HG02973 (cell line): ENCODE measurements around the gene CFAP61.

Experiments used
- ATAC-seq: cut with Tn5 transposase; IDR thresholded peaks from one replicate; pipeline ENCODE4 v1.9.1; 2021; ENCODE audit warnings: moderate library complexity; ENCODE audit not compliant: unreplicated experiment

The CFAP61 gene

DNA sequence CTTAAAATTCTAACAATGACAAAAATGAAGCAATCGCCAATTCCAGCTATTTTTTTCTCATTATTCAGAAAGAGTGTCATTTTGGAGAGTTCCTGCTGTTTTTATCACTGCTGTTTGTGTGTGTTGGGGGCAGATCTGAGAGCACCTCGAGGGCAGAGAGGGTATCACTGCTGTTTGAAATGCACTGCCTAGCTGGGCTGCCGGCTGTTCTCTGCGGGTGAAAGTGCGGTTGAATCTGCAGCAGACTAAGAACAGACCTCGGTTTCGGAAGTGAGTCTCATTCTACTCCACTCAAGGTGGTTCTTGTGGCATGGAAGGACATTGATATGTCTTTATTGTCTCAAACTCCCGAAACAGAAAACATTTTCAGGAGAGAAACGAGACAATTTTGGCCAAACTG is 333.9 kb downstream of the CFAP61 start:
- no peak for ATAC-seq

DNA sequence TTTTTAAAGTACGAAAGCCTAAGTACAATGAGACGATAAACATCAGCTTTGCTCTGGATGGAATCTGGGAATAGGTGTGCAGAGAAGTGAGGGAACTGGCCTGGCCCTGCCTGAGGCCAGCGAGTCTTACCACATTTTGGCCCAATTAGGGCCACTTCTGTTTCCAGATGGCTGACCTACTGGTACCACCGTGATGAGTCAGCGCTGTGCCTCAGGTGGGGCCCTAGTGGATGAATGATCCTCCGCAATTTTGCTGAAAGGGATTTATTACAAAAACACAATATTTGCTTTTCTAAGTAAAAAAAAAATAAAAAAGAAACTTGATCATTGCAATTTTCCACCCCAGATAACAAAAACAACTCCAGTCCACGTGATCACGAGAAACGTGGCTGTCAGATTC is 338.1 kb downstream of the CFAP61 start:
- no peak for ATAC-seq

DNA sequence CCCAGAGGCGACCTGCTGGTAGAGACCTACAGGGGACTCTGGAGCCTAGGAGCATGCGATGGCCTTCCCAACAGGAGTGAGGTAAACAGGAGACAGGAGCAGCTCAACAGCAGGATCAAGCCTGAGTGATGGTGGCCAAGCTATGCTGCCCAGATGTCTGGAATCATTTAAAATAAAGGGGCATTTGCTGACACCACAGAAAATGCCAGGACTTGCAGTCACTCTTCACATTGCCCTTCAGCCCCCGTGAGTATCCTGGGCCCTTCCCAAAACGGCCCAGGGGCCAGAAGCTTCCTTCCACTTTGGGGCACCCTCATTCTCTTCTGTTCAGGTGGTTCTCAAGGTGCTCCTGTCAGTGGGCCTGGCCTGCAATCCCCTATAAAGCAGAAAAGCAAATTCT is 338.8 kb downstream of the CFAP61 start:
- no peak for ATAC-seq

DNA sequence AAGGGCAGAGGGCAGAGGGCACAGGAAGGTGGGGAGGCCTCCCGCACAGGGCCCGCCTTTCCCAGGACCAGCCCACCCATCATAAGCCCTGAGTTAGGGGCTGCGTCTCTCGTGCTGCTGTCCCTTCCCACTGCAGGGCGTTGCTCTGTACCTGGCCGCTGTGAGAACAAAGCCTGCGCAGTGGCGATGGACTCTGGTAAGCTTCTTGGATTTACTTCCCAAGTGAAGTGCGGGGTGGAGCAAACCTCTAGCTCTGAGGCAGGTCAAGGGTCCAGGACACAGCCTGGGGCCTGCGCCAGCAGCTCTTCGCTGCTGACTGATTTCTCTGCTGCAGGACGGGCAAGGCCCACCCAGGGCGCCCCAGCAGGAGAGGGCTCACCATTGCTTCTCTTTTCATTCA is 339.4 kb downstream of the CFAP61 start:
- no peak for ATAC-seq

DNA sequence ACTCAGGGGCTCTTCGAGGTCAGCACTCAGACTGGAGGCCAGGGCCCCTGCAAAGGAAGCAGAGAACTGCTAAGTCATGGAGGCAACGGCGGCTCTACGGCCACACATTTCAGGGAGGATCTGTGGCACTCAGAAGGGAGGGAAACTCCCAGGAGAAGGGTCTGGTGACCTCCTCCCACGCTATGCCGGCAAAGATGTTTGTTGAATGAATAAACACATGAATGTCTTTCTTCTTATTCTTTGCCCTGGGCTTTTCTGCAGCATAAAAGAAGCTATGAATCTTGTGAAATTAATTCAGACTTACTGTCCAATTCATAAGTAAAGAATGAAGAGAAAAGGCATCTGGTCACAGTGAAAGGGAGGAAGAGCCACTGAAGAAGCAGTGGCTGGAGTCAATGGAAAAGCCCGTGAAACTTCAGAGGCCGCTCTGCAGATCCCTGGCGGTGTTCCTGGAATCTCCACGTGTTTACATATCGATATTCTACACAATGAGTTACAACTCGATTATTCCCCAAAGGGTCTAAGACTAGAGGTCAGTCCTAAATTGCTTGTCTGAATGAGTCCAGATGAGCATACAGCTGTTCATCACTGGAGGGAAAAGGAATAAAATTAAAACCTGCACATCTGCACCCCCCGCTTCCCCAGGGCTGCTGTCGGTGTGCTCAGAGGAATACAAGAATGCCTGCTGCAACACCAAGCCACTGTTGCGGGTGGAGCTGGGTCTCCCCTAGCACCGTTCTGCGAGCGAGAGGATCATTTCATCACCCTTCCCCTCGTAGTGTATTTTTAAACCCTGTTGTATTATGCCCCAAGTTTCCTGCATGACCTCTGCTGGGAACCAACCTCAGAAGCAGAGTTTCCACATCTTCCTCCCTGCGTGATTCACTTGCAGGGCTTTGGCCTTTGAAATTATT is 341.1 kb downstream of the CFAP61 start:
- ATAC-seq: no peak

DNA sequence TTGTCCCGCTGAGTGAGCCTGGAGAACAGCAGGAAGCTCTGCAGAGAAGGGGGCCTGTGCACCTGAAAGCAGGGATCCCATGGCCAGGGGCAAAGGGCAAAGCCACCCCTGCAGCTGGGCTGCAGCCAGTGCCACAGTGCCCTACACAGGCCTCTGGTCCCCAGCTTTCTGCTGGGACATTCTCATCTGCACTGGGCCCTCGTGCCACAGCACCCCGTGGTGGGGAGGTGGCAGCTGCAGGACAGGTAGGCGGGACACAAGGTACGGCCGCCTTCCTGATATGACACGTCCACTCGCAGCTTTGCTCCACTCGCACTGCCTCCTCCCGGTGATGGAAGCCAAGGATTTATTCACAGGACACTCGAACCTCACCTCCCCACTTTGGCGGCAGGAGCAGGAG is 342.8 kb downstream of the CFAP61 start:
- ATAC-seq: no peak

DNA sequence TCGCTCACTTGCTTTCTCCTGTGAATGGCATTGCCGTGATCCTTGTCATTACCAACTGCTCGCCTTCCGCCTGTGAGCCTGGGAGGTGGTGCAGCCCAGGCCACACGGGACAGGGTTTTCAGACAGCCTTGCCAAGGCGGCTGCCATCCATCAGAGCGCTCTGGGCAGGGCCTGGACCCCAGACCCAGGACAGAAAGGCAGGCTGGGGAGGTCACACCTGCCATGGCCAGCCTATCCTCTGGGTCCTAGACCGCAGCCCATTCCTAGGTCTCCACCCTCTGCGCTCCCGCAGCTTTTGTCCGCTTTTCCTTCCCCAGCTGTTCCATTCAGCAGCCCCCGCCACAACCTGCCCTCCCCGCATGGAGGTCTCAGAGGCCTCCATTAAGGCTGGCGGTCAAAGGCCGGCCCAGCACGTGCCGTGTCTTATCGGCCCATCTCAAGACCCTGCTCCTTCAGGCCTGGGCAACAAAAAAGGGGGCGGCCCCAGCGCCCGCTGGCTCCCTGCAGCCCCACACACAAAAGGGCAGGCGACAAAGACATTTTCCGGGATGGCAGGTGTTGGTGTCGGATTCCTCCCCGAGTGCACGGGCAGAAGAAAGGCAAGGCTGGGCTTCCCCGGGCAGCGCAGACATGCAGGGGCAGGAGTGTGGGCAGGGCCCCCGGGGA is 343.7 kb downstream of the CFAP61 start:
- no peak for ATAC-seq

DNA sequence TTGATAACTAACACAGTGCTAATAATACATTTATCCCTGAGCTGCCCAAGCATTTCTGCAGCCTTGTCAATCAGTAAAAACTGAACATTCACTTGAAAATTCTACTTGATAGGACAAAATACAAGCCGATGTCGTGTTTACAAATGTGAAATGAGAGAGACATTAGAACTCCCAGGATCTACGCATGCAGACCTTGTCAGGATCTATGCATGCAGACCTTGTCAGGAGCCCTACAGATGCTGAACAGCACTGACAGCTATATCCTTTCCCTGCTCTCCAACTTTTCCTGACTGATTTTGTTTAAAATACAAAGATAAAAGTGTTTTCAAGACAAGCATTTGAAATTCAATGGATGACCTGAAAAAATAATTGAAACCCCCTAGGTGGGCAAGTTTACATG is 344.5 kb downstream of the CFAP61 start:
- ATAC-seq: no peak

DNA sequence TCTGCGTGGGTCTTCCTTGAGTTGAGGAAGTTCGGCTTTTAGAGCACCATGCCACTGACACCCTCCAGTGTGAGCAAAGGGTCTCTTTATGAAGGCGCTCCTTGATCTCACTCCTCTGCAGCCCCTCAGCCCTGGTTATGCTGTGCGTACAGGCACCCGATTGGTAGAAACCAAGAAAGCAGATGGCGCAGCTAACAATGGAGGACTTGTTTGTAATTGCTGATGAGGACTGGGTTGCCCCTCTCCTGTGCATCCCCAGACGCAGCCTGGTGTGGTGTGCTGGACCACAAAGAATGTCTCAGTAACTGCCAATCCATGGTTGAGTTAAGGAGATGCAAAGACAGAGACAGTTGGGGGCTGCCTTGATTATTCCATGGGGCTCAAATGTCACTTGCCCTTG is 345.8 kb downstream of the CFAP61 start:
- ATAC-seq: no peak

DNA sequence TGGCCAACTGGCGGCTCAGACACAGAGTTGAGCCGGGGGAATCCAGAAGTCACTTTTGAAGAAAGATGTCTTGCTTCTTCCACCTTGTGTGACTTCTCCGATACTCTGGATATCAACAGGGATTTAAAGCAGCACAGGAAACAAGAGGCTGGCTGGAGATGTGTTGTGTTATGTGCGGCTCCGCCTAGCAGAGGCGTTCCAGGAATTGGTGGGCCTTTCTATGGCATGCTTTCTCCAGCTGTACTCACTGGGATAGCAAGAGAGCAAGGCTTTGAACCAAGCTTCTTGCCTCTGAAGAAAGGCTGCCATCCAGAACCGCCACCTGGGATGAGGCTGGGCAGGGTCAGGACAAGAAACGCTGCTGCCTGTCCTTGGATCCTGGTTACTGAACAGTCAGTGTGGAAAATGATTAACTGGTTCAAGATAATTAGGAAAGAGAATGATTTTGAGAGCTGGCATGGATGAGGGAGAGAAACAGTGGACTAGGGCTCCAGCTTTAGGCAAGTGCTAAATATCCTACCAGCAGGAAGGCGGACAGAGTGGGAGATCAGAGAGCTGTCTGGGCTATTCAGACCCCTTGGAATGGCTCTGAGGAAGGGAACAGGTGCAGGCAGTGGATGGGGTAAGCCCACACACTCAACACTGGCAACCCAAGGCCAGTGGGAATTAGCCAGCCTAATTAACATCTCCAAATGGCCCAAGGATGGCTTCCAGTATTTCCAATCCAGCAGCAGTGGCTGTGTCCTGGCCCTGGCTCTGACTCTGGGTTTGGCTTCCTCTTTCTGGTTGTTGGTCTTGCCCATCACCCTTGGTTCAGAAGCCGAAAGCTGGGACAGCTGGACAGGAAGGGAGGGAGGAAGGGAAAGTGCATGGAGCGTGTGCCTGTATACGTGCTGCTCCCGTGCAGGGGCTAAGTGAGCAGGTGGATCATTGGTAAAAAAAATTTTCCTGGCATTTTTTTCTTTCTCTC is 347.5 kb downstream of the CFAP61 start:
- no peak for ATAC-seq

DNA sequence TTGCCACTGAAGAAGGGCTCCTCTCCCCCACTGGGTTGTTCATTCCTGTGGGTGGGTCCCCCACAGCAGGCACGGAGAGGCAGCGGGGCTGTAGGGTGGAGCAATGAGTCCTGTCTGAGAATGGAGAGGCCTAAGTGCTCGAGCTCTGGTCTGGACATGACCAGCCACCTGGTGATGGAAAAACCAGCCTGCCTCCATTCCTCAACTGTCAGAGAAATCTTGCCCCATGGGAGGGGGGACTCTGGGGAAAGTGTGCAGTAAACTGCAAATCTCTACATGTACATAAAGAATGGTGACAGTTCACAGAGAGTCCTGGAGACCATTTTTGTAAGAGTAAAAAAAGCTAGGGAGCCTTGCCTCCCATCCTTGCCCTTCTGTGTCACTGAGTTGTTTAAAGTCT is 349.7 kb downstream of the CFAP61 start:
- ATAC-seq: no peak

DNA sequence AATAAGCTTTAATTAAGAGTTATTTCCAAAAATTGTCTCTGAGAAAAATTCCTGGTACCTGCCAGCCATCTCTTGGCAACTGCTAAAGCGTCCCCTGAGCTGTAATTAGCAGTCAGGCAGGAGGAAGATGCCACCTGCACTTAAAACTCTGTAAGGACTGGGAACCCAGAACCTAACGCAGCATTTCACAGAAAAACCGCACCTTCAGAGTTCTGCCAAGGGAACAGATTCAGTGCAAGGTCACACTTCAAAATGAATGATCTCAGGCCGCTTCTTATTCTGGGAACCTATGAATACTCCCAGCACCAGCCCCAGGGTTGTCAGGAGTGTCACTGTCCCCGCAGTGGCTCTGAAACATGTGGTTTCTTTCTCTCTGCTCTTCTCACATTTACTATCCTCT is 352.3 kb downstream of the CFAP61 start:
- ATAC-seq: no peak

DNA sequence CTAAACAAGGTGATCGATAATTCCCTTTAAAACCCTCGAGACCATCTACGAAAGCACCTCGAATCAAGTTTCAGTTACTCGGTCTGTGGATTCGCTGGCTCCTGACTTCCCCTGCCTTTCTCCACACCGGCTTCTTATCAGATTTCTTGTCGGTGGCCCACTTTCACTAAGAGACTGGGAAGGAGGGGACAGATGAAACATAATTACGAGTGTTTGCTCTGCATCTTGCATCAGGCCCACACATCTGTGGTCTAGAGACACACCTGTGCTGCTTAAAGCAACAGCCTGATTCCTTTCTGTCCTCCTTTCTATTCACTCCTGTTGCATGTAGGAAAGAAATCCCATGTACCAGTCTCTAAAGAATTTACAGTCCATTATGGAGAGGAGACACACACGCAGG is 353.3 kb downstream of the CFAP61 start:
- no peak for ATAC-seq

DNA sequence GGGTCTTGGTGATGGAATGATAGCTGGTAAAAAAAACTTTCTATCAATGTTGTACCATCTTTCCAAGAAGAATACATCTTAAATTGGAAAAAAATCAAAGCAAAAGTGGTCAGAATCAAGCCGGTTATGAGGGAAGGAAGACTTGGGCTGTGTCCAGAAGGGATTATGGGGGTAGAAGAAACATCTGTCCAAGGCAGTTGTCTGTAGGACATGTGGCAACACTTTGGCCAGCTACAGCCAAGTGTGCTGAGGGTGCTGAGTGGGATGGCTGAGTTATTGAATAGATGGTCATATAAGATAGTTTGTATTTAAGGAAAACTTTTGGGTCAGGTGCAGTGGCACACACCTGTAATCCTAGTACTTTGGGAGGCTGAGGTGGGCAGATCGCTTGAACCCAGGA is 354.0 kb downstream of the CFAP61 start:
- ATAC-seq: no peak

DNA sequence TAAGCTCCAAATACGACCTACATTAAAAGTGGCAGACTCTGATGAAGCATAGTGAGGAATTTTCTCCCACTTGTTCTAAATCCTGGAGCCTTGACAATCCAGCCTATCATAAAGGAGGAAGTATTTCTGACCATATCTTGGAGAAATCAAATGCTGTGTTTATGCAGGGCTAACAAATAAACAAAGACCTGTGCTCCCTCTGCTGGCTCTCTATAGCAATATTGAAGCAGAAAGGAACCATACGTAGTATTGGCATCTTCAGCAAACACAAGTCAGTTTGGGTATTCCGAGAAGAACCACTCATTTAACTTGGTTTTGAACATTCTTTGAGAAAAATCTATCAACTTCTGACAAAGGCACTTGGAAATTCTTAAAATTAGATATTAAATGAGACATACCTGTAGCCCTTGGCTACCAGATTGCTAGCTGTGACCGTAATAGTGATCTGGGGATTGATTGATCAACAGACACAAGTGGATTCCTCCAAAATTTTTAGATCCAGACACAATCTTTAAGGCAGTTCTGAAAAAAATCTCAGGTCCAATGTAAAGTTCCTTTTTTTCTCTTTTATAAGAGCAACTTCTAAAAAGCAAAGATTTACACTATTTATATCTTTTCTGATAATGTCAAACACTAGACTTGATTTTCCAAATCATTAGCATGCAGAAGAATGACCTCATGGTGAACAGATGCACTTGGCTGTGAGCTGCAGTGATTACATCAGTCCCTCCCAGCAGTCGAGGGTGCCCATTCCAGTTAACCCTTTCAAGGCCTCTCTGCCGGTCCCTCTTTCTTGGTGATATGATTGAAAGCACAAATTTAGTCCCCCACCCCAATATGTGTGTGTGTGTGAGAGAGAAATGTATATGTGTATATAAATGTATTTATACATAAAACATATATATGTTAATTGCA is 355.8 kb downstream of the CFAP61 start:
- ATAC-seq: no peak

DNA sequence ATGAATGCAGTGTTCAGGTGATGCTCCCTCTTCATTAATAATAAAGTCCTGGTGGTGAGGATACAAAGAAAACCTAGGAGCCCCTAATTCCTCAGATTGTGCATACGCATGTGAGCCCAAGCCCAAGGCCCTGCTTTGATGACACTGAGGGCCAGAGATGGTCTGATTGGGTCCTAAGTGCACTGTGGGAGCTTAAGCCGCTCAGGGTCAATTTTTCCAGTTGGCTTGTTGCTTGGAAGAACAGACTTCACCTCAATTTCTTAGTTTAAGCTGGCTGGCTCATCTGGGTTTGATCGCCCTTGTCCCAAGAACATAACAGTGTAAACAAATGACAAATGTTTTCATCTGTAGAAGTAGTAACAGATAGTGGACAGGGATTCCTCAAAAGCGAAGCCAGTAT is 357.0 kb downstream of the CFAP61 start:
- no peak for ATAC-seq
